HG03159 (cell line): Measurements from ENCODE around the gene CDK6.

Experiments
- ATAC-seq: cut with Tn5 transposase; IDR thresholded peaks from one replicate; pipeline ENCODE4 v1.9.1; 2021; ENCODE audit warnings: mild to moderate bottlenecking, moderate library complexity; ENCODE audit not compliant: unreplicated experiment

The CDK6 gene

DNA sequence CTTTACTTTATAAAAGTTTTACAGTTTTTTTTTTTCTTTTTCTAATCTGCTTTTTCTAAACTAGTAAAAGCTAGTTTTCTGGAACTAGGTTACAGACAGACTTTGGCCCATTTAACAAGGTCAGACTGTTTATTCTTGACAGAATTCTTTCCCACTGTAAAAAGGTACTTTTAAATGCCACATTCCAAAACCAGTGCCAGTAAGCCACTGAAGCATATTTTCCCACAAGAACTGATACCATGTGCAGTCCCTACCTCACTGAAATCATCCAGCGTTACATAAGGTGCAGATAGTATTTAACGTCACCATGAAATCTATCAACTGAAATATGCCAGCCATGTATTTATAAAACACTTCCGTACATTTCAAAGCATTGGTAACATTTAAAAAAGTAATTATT, 121.6 kb downstream of the CDK6 start:
- no peak for ATAC-seq

DNA sequence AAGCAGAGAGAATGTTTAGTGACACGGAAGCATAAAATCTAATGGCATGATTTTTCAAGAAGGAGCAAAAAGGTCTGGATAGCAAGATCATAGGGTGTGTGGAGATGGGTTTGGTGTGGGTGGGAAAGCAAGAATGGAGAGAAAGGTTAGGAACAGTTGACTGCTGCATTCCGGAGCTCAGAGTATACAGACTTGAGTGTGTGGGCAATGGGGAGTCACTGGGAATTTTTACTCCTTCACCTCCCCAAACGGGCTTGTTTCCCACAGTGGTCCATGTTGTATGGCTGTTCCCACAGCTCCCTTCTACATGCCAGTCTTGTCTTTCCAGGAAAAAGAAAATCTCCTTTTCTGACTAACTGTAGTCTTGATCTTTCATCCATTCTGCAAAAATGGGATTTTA, 122.1 kb downstream of the CDK6 start:
- no peak for ATAC-seq

DNA sequence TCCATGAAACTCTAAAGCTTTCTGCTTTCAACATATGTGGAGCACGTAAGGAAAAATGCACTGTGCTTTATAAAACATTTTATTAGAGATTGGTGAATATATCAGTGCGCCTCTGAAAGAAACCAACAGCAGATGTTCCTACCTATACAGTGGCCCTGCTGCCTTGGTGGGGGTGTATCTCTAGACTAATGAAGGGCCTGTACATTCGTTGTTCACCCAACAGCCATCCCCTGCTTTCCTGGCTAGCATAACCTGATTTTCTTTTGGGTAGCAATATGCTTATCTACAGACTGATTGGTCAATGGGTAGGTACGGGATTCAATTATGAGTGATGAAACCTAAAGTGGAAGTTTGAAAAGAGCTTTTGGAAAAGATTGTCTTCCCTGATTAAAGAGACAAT, 126.5 kb downstream of the CDK6 start:
- no peak for ATAC-seq

DNA sequence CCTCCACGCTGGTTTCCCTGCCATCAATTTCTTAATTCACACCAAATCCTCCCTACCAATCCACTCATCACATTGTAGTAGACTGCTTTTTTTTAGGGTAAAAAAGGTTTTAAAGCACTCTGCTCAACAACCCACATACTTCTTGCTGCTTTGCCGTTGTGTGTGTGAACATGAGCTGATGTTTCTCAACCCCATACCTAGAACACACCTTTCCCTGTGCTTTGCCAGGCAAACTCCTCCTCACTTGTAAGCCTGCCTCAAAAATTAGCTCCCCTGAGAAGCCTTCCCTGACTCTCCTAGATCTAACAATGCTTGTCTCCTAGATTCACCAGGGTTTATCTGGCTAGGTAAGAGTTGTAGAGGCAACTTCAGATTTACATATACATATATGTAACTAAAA, 127.2 kb downstream of the CDK6 start:
- ATAC-seq = no peak

DNA sequence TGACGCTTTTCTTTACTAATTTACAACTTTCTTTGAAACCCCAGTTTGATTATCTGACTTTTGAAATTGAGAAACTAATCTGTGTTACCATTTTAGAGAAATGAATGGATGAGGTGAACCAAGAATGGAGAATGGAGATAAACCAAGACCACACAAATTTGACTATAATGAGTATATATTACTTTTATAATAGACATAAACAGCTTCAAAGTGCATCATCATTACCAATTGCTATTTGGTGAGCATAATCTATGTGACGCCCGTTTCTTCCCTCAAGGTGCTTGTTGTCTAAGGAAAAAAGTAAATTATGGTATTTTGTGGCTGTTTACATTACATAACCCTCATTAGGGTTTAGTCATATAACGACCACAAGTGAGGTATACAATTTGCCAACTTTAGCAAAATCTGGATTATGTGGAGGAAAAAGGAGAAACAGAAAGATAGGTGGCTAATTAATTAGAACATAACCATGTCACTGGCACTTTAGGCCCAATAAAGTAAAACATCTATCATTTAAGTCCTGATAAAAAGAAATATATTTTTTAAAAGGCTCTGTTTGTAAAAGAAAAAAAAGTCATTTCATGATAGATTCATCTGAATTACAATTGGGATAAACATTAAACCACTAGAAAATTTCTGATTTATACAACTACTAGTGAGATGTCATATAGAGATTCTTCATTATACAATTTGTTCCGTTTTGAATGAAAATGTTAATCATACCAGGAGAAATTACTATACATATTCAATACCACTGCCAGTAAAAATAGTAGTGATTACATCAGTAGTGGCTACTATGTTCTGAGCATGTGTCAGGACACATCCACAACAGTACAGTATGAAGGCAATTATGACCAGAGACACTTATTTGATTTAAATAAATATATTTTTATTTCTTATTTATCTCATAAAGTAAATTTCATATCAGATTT, 128.0 kb downstream of the CDK6 start:
- no peak for ATAC-seq

DNA sequence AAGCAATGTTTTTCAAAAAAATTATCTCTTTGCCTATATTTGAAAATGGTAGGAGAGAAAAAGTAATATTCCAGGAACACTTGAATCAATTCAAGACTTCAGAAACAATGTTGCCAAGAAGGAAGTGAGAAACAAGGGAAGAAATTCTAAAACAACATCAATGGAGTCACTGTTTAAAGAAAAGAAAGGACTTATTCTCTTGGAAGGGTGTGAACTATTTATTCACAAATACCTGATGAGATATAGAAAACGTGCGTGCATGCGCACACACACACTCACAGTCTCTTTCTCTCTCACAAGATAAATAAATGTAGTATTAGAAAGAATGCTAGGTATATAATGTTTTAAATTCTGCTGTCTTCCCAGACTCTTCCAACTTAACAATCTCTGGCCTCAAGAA, 128.9 kb downstream of the CDK6 start:
- ATAC-seq = no peak

DNA sequence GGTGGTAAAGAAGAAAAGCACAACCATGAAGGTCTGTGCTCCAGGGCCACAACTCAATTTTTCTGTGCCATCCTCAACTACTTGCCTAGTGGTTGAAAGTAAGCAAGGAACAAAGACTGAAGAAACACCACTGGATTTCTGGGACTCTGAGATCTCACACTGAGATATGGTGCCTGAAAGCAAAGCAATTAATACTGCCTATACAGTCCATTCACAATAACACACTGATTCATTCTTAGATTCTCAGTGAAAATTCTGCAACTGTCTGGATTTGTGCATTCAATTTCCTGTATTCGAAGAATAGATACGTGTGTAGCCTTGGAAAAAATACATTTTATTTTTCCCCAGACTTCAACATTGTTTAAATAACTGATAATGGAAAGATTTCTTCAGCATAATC, 129.8 kb downstream of the CDK6 start:
- ATAC-seq = no peak

DNA sequence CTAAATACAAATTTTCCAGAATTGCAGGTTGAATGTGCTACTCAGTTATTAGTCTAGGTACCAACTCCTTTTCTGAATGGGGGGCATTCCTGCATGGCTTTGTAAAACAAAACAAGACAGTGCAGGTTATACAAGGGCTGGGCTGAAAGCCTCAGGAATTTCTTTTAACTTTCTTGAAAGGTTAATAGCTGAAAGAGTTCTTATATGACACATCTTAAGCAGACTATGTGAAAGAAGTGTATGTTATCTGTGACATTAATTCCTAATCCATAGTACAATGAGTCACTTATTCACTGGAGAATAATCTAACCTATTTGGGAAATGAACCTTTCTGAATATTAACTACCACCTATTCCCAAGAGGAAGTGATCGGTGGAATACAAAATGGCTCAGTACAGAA, 130.5 kb downstream of the CDK6 start:
- ATAC-seq = no peak

DNA sequence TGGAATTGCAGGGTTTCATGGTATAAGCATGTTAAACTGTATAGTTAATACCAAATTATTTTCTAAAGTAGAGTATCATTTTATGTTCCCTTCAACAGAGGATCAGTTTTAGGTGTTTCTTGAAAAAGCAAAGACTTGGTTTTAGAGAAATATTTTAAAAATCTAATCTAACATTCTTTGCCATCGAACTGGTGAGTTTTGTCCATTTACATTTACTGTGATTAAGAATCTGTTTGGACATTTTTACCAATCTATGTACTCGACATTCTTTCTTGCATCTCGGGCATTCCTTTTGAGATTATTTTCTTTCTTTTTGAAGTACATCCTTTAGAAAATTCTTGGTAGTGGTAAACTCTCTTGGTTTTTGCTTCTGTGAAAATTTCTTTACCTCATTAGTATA, 131.5 kb downstream of the CDK6 start:
- ATAC-seq = no peak

DNA sequence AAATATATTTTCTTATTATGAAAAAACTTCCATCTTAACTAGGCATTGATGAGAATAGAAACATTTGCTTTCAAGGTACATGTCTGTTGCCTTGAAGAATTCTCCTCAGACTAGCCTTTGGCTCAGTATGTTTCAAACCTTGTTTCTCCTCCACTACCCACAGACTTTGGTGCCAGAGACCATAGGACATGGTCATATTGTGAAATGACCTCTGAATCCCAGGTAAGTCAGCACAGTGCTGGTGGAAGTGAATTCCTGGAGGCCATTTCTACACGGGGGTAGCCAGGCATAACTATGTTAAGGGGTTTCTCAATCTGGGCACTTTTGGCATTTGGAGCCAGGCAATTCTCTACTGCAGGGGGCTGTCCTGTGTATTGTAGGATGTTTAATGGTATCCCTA, 133.8 kb downstream of the CDK6 start:
- no peak for ATAC-seq

DNA sequence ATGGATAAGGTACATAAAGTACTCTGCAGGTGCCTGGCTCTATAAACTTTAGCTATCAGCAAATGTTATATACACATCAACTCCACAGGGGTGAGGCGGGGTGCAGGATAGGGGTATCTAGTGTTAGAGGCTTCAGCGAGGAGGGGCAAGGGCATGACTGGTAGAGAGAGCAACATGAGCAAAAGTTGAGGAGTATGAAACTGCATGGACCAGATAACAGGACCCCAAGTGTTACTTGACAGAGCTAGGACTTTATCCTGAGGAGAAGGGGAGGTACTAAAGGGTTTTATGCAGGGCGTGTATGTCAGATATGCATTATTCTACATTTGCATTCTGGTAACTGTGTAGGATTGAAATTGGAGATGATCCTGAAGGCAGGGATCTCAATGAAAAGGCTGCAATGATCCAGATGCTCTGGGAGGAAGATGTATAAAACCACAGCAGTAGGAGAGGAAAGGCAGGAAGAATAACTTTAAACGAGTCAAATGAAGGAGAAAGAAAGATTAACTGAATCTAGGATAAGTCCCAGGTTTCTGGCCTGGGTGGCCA, 136.3 kb downstream of the CDK6 start:
- ATAC-seq = no peak

DNA sequence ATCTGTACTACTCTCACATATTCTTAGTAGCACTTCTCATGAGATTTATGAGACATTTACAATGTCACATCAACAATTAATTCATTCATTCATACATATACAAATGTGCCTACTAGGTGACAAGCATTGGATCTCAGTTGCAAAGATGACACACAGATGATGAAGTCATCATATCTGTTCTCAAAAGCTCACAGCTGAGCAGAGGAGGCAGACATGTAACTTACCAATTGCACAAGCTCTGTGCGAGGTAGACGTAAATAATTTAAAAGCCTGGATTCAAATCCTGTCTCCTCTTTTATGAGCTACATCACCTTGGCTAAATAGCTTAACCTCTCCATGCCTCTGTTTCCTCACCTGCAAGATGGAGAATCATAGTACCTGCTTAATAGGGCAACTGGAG, 136.8 kb downstream of the CDK6 start:
- ATAC-seq = no peak

DNA sequence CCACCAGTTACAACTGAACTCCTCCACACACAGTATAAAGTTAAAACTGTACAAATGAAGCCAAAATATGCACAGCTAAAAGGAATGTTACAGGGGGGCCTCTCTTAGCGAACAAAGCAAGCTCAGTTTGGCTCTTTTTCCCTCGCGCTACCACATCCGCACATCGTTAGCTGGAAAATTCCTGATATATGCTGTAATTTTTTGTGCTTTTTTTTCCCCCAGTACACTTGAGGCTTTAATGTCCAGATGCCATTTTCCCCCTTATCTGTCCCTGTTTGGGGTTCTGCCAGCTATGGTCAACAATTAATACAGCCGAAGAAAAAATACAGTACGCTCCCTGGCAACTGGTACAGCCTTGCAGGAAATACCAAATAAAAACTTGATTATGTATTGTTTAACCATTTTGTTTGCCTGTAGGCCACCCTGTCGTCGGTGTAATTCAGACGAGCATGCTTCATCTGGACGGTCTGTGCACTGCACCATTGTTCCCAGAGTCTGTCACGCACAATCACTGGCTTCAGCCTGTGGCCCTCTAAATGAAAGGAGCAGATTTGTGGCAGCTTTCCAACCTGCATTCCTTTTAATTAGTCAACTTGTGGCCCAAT, 138.0 kb downstream of the CDK6 start:
- no peak for ATAC-seq

DNA sequence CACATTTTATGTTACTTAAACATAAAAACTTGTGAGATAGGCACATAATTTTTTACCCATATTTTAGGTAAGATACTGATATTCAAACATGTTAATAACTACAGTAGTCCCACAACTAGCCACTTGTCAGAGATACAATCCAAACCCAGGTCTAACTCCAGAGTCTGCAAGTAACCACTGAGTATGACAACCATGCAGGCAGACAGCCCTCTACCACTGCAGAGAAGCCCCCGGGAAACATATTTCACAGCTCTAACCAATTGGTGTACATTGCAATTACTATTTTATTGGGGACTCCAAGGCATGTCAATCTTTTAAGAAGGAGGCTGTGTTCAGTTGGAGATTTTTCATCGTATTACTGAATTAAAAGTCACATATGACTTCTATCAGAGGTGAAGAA, 139.0 kb downstream of the CDK6 start:
- no peak for ATAC-seq

DNA sequence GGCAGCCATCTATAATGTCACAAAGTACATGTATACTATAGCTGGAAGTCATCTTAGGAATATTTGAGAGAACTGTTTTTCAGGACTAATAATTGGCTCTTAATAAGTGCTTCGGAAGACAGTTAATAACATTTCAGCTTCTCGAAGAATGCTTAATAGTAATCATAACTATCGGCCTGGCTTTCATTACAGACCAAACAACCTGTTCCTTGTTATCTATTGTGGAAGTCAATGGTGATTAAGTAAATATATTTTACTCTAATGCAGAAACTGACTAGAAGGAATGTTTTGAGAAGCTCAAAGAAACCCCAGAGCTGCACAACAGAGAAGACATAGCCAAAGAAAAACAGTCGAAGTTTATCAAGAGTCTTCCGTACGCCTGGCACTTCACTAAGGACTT, 139.4 kb downstream of the CDK6 start:
- no peak for ATAC-seq

DNA sequence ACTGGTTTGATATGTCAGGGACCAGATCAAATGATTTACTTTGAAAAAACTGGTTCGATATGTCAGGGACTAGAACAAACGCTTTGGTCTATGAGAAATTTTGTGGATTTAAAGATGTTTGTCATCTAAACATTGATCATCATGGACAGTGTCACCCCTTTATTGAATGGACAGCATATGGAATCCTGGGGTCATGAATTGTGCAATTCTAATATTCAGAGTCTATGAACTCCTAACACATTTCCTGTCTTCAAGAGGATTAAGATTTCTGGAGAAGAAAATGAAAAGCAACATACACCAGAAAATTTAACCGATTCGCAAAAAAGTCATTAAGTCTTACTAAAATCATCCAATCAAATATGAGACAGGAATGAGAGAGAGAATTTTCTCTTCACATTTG, 139.8 kb downstream of the CDK6 start:
- ATAC-seq = no peak

DNA sequence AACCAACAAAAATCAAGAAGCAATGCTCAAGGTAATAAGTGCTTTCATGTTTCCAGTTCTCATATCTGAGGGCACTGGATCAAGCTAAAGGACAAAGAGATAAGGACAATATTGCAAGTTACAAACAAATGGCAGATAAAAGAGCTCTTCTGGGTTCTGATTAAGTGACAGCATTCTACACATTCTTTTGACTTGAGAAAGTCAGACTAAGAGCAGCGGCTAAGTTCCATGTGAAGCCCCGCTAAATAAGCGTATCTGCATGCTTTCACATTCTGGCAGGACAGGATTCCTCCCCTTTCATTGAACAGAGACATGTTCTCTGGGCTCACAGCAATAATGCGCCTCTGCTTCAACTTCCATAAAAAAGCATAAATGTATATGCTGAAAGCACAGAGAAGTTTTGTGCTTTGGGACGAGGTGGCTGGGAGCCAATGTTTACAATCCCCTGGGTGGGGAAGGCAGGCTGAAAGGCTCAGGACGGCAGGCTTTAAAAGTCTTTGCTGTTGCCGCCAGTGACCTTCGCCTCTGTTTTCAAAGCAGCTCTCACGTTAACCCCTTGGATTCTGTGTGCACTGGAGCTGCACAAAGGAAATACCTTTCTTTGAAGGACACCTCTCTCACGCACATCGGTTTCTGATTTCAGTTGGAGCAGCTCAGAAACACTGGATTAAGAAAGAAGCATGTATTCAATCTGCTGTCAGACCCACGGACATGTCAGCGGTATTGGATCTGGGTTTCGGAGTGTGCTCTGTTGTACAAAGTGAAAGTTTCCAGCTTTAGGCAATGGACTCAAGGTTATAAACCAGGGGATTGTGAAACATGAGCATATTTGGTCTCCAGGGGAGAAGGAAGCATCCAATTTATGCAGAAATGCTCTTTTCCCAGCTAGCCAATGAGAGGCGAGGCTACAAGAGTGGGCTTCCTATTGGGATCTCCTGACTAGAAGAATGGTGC, 140.8 kb downstream of the CDK6 start:
- ATAC-seq = no peak

DNA sequence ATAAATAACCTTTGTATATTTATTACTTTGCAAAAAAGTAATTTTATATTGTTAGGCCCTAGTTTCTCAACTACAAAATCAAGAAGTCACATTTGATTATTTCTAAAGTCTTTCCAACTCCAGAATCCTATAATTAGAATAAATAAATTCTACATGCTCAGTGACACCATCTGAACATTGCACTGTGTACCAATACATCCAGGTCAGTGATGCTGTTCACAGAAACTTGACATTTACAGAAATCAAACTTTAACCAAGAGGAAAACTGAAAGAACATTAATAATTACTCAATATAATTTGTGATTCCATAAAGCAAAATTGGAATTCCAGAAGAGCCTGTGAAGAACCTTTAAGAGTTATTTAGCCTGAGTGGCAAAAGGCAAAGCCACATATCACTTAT, 142.2 kb downstream of the CDK6 start:
- no peak for ATAC-seq

DNA sequence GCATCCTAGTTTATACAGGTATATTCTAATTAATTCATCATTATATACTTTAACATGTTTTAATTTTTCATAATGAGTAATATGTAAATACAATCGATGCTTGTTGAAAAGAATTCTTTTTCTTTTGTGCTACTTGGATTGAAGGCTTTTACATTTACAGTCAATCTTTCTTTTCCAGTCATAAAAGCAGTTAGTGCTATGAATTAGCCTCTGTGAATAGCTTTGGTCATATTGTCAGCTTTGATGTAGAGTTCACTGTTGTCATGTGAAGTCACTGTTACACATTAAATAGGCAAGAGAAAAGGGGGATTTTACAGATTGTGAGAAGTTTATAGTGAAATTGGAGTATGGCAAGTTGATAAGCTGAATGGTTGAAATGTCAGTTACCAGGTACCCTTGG, 142.9 kb downstream of the CDK6 start:
- ATAC-seq = no peak

DNA sequence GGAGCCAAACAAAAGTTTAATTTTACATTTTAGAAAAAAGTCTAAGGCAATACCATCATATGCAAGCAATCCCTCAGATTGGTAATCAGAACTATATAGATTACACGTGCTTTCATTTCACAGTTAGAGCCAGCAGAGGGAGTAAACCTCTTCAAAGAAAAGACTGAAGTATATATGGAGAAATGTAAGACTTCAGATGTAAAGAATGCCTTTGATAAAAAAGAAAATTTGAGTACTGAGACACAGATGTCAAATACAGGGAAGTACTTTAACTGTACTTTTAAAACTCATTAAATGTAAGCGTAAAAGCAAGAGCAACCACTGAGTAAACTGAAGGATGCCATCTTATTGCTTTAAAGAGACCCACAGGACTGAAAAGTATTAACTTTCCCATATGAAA, 144.8 kb downstream of the CDK6 start:
- peak; percentile 80 for ATAC-seq
